ENCODE data around the gene TNFAIP2. TPM values are rescaled to one million over a fixed set of nuclear protein-coding genes. Genes with fewer than 3 reads are reported as not detected.

The TNFAIP2 gene
- total and polyA plus RNA-seq, 8 donors, result 28.4 to 237 (median 34.7) TPM

DNA sequence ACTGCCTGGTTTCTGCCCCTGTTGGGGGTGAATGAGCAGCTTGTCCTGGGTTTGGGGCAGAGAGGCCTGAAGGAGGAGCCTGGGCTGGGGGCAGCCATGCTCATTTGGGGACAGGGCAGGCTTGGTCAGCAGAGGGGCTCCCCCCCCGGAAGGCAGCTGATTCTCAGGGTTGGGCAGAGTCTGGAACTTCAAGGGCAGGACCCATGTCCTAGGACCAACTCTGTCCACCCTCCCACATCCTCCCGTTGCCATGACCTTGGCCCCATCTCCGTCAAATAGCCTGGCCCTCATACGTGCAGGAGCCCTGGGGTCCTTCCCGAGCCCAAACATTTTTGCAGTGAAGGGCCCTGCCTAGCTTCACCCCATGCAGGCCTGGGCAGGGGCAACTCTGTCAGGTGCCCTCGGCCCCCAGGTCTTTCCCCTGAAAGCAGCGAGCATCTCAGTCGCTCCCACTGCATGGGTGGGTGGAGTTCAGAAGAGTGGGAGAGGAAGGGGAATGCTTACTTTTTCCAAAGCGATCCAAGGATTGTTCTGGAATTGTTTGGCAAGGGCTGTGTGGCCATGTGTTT is 32.6 kb downstream of the TNFAIP2 start:
- Histone ChIP-seq H3K27ac (no peak overlapping the region), H3K27me3 (no peaks in the 10 kb centered on the region), H3K4me1 (no peaks in the 10 kb centered on the region), H3K9me3 (no peaks in the 10 kb centered on the region), H3K36me3 (no peaks in the 10 kb centered on the region), H3K4me3 (no peak overlapping the region)
- no peak for ATAC-seq
- DNase-seq, result peak in 1 of 4 donors; percentile 41
- TF ChIP-seq, protein P1, sequence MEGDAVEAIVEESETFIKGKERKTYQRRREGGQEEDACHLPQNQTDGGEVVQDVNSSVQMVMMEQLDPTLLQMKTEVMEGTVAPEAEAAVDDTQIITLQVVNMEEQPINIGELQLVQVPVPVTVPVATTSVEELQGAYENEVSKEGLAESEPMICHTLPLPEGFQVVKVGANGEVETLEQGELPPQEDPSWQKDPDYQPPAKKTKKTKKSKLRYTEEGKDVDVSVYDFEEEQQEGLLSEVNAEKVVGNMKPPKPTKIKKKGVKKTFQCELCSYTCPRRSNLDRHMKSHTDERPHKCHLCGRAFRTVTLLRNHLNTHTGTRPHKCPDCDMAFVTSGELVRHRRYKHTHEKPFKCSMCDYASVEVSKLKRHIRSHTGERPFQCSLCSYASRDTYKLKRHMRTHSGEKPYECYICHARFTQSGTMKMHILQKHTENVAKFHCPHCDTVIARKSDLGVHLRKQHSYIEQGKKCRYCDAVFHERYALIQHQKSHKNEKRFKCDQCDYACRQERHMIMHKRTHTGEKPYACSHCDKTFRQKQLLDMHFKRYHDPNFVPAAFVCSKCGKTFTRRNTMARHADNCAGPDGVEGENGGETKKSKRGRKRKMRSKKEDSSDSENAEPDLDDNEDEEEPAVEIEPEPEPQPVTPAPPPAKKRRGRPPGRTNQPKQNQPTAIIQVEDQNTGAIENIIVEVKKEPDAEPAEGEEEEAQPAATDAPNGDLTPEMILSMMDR (IDR thresholded peaks at IDR 0.05), result no peak
- intact Hi-C loops (cut with DNase I), result no loop called here

DNA sequence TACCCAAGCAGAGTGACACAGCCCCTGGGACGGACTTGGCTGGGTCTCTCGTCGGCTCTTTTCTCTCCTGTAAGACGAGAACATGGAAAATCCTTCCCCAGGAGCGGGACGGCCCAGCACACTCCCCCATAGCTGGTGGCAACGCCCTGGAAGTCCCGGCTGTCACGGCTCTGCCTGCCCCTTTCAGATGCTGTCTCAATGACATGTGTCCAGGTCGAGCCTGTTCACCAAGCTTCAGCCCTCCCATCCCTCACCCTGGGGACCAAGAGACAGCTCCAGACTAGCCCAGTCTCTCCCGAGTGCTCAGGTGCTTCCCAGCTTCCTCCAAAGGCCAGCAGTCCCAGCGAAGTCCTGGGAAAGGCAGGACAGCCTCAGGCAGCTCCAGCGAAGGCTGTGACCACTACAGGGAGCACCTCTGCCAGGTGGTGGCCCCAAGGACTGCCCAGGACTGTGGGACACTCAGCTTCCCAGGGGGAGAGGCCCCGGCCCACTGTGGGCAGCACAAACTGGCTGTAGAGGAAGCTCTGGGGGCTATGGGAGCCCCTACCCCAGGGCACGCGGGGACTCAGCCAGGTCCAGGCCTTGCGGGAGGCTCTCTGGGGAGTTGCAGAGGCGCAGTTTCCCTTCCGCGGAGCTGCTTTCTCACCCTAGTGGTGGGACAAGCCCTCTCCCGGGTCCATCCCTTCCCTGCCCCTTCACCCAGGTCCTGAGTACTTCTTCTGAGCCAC is 33.6 kb downstream of the TNFAIP2 start:
- TF ChIP-seq, protein P1 (IDR thresholded peaks at IDR 0.05), result no peak
- no peak overlapping the region for H3K4me3 ChIP-seq
- H3K9me3 ChIP-seq, result no peaks in the 10 kb centered on the region
- H3K36me3 ChIP-seq, result no peaks in the 10 kb centered on the region
- ATAC-seq (no peak), DNase-seq (peak in 1 of 4 donors; percentile 55)
- H3K27me3 ChIP-seq, result no peaks in the 10 kb centered on the region
- H3K4me1 ChIP-seq, result no peaks in the 10 kb centered on the region
- no peak overlapping the region for H3K27ac ChIP-seq
- intact Hi-C loops (cut with DNase I), result no loop called here

DNA sequence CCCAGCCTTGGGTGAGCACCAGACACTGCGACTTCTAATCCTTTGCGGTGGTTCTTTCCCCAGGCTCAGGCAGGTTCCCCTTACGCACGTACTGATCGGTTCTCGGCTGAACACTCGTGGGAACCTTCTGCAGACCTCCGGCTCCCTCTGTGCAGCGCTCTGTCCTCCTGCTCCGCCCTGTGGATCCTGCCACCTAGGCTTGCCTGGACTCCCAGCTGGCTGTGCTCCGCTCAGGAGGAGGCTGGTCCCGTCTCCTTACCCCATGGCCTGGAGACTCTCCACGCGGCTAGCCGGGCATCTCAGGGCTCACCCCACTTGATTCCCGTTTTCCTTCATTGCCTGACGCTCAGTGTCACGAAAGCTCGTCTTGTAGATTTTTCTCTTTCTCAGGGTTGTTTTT is 34.7 kb downstream of the TNFAIP2 start:
- DNase-seq, result peak in 1 of 4 donors; percentile 60
- H3K27me3 ChIP-seq, result no peaks in the 10 kb centered on the region
- intact Hi-C loops (cut with DNase I), result no loop called here
- no peak overlapping the region for H3K4me3 ChIP-seq
- no peaks in the 10 kb centered on the region for H3K4me1 ChIP-seq
- H3K36me3 ChIP-seq, result no peaks in the 10 kb centered on the region
- ATAC-seq, result no peak
- TF ChIP-seq, protein P1 (IDR thresholded peaks at IDR 0.05), result no peak
- H3K27ac ChIP-seq, result no peak overlapping the region
- H3K9me3 ChIP-seq, result no peaks in the 10 kb centered on the region

DNA sequence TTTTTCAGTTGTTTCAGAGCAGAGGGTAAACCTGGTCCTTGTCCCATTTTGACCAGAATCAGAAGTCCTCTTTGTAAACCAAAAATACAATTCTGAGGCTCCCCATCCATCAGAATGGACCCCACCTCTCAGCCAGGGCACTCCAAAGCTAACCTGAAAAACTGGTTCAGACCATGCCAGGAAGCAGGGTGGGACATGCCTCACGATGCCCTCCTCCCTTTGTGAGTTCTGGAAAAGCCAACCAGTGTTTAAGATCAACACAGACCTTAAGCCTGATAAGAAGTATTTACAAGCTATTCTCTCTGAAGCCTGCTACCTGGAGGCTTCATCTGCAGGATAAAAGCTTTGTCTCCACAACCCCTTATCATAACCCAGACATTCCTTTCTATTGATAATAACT is 35.4 kb downstream of the TNFAIP2 start:
- H3K9me3 ChIP-seq, result no peaks in the 10 kb centered on the region
- no peaks in the 10 kb centered on the region for H3K27me3 ChIP-seq
- no peaks in the 10 kb centered on the region for H3K4me1 ChIP-seq
- DNase-seq, result peak in 1 of 4 donors; percentile 49
- no peak overlapping the region for H3K27ac ChIP-seq
- TF ChIP-seq, protein P1 (IDR thresholded peaks at IDR 0.05), result no peak
- intact Hi-C loops (cut with DNase I), result no loop called here
- H3K4me3 ChIP-seq, result no peak overlapping the region
- H3K36me3 ChIP-seq, result no peaks in the 10 kb centered on the region
- ATAC-seq, result no peak

DNA sequence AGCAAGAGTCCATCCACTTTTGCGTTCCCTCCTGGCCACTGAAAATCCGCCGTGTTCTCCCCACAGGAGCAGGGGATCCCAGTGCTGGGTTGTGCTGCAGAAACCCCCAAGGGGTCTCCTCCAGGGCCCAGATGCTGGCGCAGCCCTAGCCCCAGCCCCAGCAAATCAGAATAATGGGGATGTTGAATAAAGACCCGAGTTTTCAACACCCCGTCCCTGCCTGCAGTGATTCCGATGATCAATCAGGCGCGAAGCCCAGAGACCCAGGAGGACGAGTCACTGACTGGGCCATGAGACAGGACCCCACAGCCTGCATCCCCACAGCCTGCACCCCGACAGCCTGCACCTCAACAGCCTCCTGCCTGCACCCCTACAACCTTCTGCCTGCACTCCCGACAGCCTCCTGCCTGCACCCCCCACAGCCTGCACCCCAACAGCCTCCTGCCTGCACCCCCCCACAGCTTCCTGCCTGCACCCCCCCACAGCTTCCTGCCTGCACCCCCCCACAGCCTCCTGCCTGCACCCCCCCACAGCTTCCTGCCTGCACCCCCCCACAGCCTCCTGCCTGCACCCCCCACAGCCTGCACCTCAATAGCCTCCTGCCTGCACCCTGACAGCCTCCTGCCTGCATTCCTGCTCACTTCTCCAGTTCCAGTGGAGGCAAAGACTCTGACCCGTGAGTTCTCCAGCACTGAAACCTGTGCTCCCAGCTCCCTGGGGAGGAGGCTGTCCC is 37.2 kb downstream of the TNFAIP2 start:
- intact Hi-C loops (cut with DNase I), result no loop called here
- Histone ChIP-seq H3K9me3 (no peaks in the 10 kb centered on the region), H3K27me3 (no peaks in the 10 kb centered on the region), H3K27ac (no peak overlapping the region), H3K4me1 (no peaks in the 10 kb centered on the region), H3K4me3 (no peak overlapping the region), H3K36me3 (no peaks in the 10 kb centered on the region)
- TF ChIP-seq, protein P1 (IDR thresholded peaks at IDR 0.05), result no peak
- DNase-seq, result no peak
- no peak for ATAC-seq

Measured in left lung (tissue), 10 donors.